IMR-90 (cell line): ENCODE results near the gene AGAP1. TPM values are rescaled to one million over a fixed set of nuclear protein-coding genes. Genes with fewer than 3 reads are reported as not detected.

Experiments used
- ATAC-seq: fragments of 200-7000 bp; cut with Tn5 transposase; 2 replicates; pipeline ENCODE4 v1.9.1; 2020; ENCODE audit warnings: low read depth, mild to moderate bottlenecking, moderate library complexity
- BruUV-seq: library from RNA; stranded (reverse); fragments of 400-500 nt; replicated peaks from 2 replicates; lab custom pipeline; 2021; lab: Mats Ljungman, UMichigan
- CTCF ChIA-PET: fragments of 300-600 bp; formaldehyde crosslinking; extraction: SDS; loops from one replicate; lab custom pipeline; 2021; ENCODE audit warnings: antibody characterized with exemption; lab: Yijun Ruan, JAX
- POLR2A ChIA-PET: fragments of 300-600 bp; sonication (Branson Sonifier 250); formaldehyde crosslinking; loops from one replicate; lab custom pipeline; 2022; ENCODE audit warnings: antibody characterized with exemption; ENCODE audit not compliant: unreplicated experiment; lab: Charles Lee
- DNase-seq: peaks from one replicate; pipeline ENCODE4 v3.0.0; 2013
- H2AFZ ChIP-seq: replicated peaks from 2 replicates; pipeline ENCODE3; 2013; ENCODE audit warnings: low read length, mild to moderate bottlenecking; ENCODE audit not compliant: poor library complexity
- H2AK5ac ChIP-seq: 2 replicates; pipeline ENCODE4 v1.6.1; 2013; ENCODE audit warnings: low read depth, low read length, inconsistent platforms
- H2AK9ac ChIP-seq: replicated peaks from 2 replicates; pipeline ENCODE3; 2013; ENCODE audit warnings: mild to moderate bottlenecking, low read depth, low read length, moderate library complexity; ENCODE audit not compliant: poor library complexity
- H2BK120ac ChIP-seq: 2 replicates; pipeline ENCODE4 v1.6.1; 2013; ENCODE audit warnings: low read depth, low read length, inconsistent platforms
- H2BK15ac ChIP-seq: 3 replicates; pipeline ENCODE4 v1.6.1; 2013; ENCODE audit warnings: low read depth, low read length, inconsistent platforms
- H2BK20ac ChIP-seq: 2 replicates; pipeline ENCODE4 v1.6.1; 2013; ENCODE audit warnings: low read depth, mild to moderate bottlenecking, inconsistent platforms, low read length, moderate library complexity
- H2BK5ac ChIP-seq: 2 replicates; pipeline ENCODE4 v1.6.1; 2013; ENCODE audit warnings: mild to moderate bottlenecking, low read depth, low read length, inconsistent platforms; ENCODE audit not compliant: poor library complexity, severe bottlenecking
- H3K14ac ChIP-seq: replicated peaks from 2 replicates; pipeline ENCODE4 v1.6.1; 2013; ENCODE audit warnings: low read depth, low read length, inconsistent platforms
- H3K18ac ChIP-seq: 2 replicates; pipeline ENCODE4 v1.6.1; 2013; ENCODE audit warnings: low read depth, low read length, control low read depth
- H3K23ac ChIP-seq: 2 replicates; pipeline ENCODE4 v1.6.1; 2013; ENCODE audit warnings: low read depth, low read length, inconsistent platforms
- H3K27ac ChIP-seq: 2 replicates; pipeline ENCODE4 v1.5.1; 2013; ENCODE audit warnings: mild to moderate bottlenecking, control low read depth, low read length; ENCODE audit not compliant: insufficient read depth
- H3K27me3 ChIP-seq: 2 replicates; pipeline ENCODE4 v1.6.1; 2013; ENCODE audit warnings: low read length; ENCODE audit not compliant: control insufficient read depth, insufficient read depth
- H3K36me3 ChIP-seq: 2 replicates; pipeline ENCODE4 v1.6.1; 2013; ENCODE audit warnings: low read length, mixed read lengths; ENCODE audit not compliant: control insufficient read depth, insufficient read depth
- H3K4ac ChIP-seq: 2 replicates; pipeline ENCODE4 v1.6.1; 2013; ENCODE audit warnings: low read depth, low read length, inconsistent platforms
- H3K4me1 ChIP-seq: 2 replicates; pipeline ENCODE4 v1.6.1; 2013; ENCODE audit warnings: low read length, mixed read lengths; ENCODE audit not compliant: control insufficient read depth, insufficient read depth
- H3K4me2 ChIP-seq: 2 replicates; pipeline ENCODE4 v1.6.1; 2013; ENCODE audit warnings: low read depth, mild to moderate bottlenecking, control low read depth, low read length, moderate library complexity
- H3K4me3 ChIP-seq: 2 replicates; pipeline ENCODE4 v1.5.1; 2013; ENCODE audit warnings: low read depth, mild to moderate bottlenecking, control low read depth, low read length, moderate library complexity; ENCODE audit not compliant: insufficient read depth
- H3K56ac ChIP-seq: 2 replicates; pipeline ENCODE4 v1.6.1; 2013; ENCODE audit warnings: low read length, inconsistent platforms; ENCODE audit not compliant: insufficient read depth; ENCODE audit errors: extremely low read depth
- H3K79me1 ChIP-seq, 2 experiments: 2 replicates each; pipeline ENCODE4 v1.6.1; 2013; ENCODE audit warnings: low read length in 2 of 2, inconsistent platforms in 1 of 2, low read depth in 1 of 2
- H3K9ac ChIP-seq: 2 replicates; pipeline ENCODE4 v1.6.1; 2013; ENCODE audit warnings: low read depth, low read length, control low read depth
- H3K9me1 ChIP-seq: 2 replicates; pipeline ENCODE4 v1.6.1; 2013; ENCODE audit warnings: low read length, inconsistent platforms; ENCODE audit not compliant: insufficient read depth
- H3K9me3 ChIP-seq: 2 replicates; pipeline ENCODE4 v1.6.1; 2013; ENCODE audit warnings: low read length; ENCODE audit not compliant: control insufficient read depth, insufficient read depth
- H4K20me1 ChIP-seq: 2 replicates; pipeline ENCODE4 v1.6.1; 2013; ENCODE audit warnings: low read length, inconsistent platforms; ENCODE audit not compliant: insufficient read depth
- H4K5ac ChIP-seq: 2 replicates; pipeline ENCODE4 v1.6.1; 2013; ENCODE audit warnings: mild to moderate bottlenecking, low read depth, low read length, control low read depth
- H4K8ac ChIP-seq, 2 experiments: 2 replicates each; pipeline ENCODE4 v1.6.1; 2013; ENCODE audit warnings: low read depth in 2 of 2, low read length in 2 of 2, control low read depth in 1 of 2, inconsistent platforms in 1 of 2
- H4K91ac ChIP-seq: 2 replicates; pipeline ENCODE4 v1.6.1; 2013; ENCODE audit warnings: low read depth, low read length, inconsistent platforms; ENCODE audit not compliant: insufficient read depth
- CHD1 ChIP-seq: IDR thresholded peaks from 2 replicates; pipeline ENCODE4 v1.6.1; 2012; ENCODE audit warnings: low read depth, low read length, improper control_type of control experiment
- CTCF ChIP-seq: conservative IDR thresholded peaks from 2 replicates; pipeline ENCODE4 v1.5.1; 2012; ENCODE audit warnings: mild to moderate bottlenecking, low read depth, low read length, improper control_type of control experiment
- ELK1 ChIP-seq: fragments of 150-350 bp; IDR thresholded peaks from 2 replicates; pipeline ENCODE4 v1.6.1; 2016; ENCODE audit warnings: low read depth, mild to moderate bottlenecking, low read length, moderate library complexity, borderline replicate concordance
- FOS ChIP-seq: fragments of 150-350 bp; IDR thresholded peaks from 2 replicates; pipeline ENCODE4 v1.6.1; 2016; ENCODE audit warnings: low read depth, low read length
- MAFK ChIP-seq: IDR thresholded peaks from 2 replicates; pipeline ENCODE4 v1.6.1; 2012; ENCODE audit warnings: low read depth, low read length, improper control_type of control experiment
- MAZ ChIP-seq: IDR thresholded peaks from 2 replicates; pipeline ENCODE4 v1.6.1; 2012; ENCODE audit warnings: low read depth, mild to moderate bottlenecking, low read length, improper control_type of control experiment, moderate library complexity, borderline replicate concordance
- MXI1 ChIP-seq: IDR thresholded peaks from 2 replicates; pipeline ENCODE4 v1.6.1; 2012; ENCODE audit warnings: low read depth, mild to moderate bottlenecking, low read length, moderate library complexity, borderline replicate concordance
- POLR2A ChIP-seq: IDR thresholded peaks from 2 replicates; pipeline ENCODE4 v1.6.1; 2012; ENCODE audit warnings: mild to moderate bottlenecking, low read depth, low read length
- RAD21 ChIP-seq: IDR thresholded peaks from 2 replicates; pipeline ENCODE4 v1.6.1; 2012; ENCODE audit warnings: low read length, improper control_type of control experiment
- RCOR1 ChIP-seq: IDR thresholded peaks from 2 replicates; pipeline ENCODE4 v1.6.1; 2012; ENCODE audit warnings: mild to moderate bottlenecking, low read length, improper control_type of control experiment; ENCODE audit not compliant: insufficient replicate concordance
- RFX5 ChIP-seq: IDR thresholded peaks from 2 replicates; pipeline ENCODE4 v1.8.0; 2012; ENCODE audit warnings: low read depth, mild to moderate bottlenecking, low read length, moderate library complexity
- WGBS, 2 experiments: methylation state at CpG; one replicate each; pipeline versions ENCODE4 v1.1.5 to v1.1.7; 2013; ENCODE audit warnings: missing lambda C conversion rate in 2 of 2; ENCODE audit not compliant: insufficient read length in 1 of 2; ENCODE audit errors: extremely low coverage in 2 of 2; 5-methylcytosine and 5-hydroxymethylcytosine counted together
- dilution Hi-C: fragments of 300-500 bp; cut with HindIII; formaldehyde crosslinking; loops from one replicate; pipeline ENCODE4 v1.14.3; 2018; ENCODE audit warnings: low sequenced_read_pairs; ENCODE audit not compliant: unreplicated experiment
- in situ Hi-C: fragments of 300-500 bp; cut with MboI; formaldehyde crosslinking; loops from 3 replicates; pipeline ENCODE4 v1.14.3; 2019; ENCODE audit warnings: low sequenced_read_pairs, inconsistent platforms, mixed read lengths
- intact Hi-C: fragments of 100-400 bp; cut with micrococcal nuclease; formaldehyde crosslinking; loops from 2 replicates; pipeline ENCODE4 v1.10.0; 2022
- polyA plus RNA-seq, 3 experiments: library from polyadenylated mRNA; depleted of rRNA; stranded (reverse); fragments of >200 nt; gene quantifications; 2 replicates each; pipeline ENCODE4 v1.2.3, GENCODE V29; 2012; ENCODE audit warnings: low replicate concordance in 1 of 3
- total RNA-seq: library from RNA; depleted of rRNA; stranded (reverse); fragments of >200 nt; gene quantifications from 2 replicates; pipeline ENCODE4 v1.2.3, GENCODE V29; 2012

AGAP1 gene
- total and polyA plus RNA-seq, 2 of the 4 experiments (the other 2 are of a cell fraction): 15.1 to 16.4 TPM

- intact Hi-C loops (no loop called here), dilution Hi-C loops (loop anchor here (25.0 kb wide), 1 partner anchor 601 kb away; no protein-coding TSS in a partner anchor), in situ Hi-C loops (no loop called here)
- no peaks in the 10 kb centered on the region; the same call in 1 of the 2 replicates for H3K9me1 ChIP-seq
- WGBS, 2 experiments: 80% methylated on average over 3 of the region's 10 CpGs; no CpG with 5 or more reads in 1 of the 2 experiments
- no TSS peak for BruUV-seq
- no peak overlapping the region for H3K9ac ChIP-seq
- TF ChIP-seq MXI1 (no peak), RFX5 (no peak), RCOR1 (no peak), MAZ (no peak), ELK1 (no peak), CHD1 (no peak), MAFK (no peak), CTCF (no peak), POLR2A (no peak), FOS (no peak), RAD21 (no peak)
- no peak overlapping the region for H3K4ac ChIP-seq
- peaks cover 2% of the 10 kb centered on the region for H3K36me3 ChIP-seq
- no peak overlapping the region for H2BK20ac ChIP-seq
- H2AFZ ChIP-seq: no peak overlapping the region
- no peak overlapping the region for H3K14ac ChIP-seq
- ATAC-seq (no peak), DNase-seq (no peak)
- H3K4me1 ChIP-seq: no peaks in the 10 kb centered on the region
- H3K27me3 ChIP-seq: no peaks in the 10 kb centered on the region
- no peak overlapping the region for H3K4me2 ChIP-seq
- no peak overlapping the region for H2BK5ac ChIP-seq
- H4K91ac ChIP-seq: no peak overlapping the region
- no peak overlapping the region for H2AK5ac ChIP-seq
- H3K79me1 ChIP-seq: no peaks in the 10 kb centered on the region; a peak in 2 of 4 replicates
- ChIA-PET POLR2A (no interaction called here), CTCF (no interaction called here)
- H3K4me3 ChIP-seq: no peak overlapping the region
- H2AK9ac ChIP-seq: no peak overlapping the region
- no peak overlapping the region for H2BK15ac ChIP-seq
- H3K18ac ChIP-seq: no peak overlapping the region
- H4K5ac ChIP-seq: no peak overlapping the region
- peaks cover 6% of the 10 kb centered on the region for H4K20me1 ChIP-seq
- H3K27ac ChIP-seq: no peak overlapping the region
- H3K56ac ChIP-seq: no peak overlapping the region
- no peak overlapping the region for H2BK120ac ChIP-seq
- H4K8ac ChIP-seq: no peak overlapping the region
- H3K9me3 ChIP-seq: no peaks in the 10 kb centered on the region
- H3K23ac ChIP-seq: no peak overlapping the region
These were observed 244.0 kb downstream of the AGAP1 start for GRCh38 chr2:235737840-235738239.
